ENCODE results near the gene ATP8A2. TPM values are rescaled to one million over a fixed set of nuclear protein-coding genes. Genes with fewer than 3 reads are reported as not detected.
A peak's percentile ranks its signal among the peaks of the same experiment; 100 is the strongest.

The ATP8A2 gene
- total RNA-seq, 1 experiment from 2014 or later = 5.2 TPM

GRCh38 chr13:25731037-25731436 is 359.3 kb downstream of the ATP8A2 start:
- CTCF ChIA-PET = no interaction called here
- Mint-ChIP-seq H3K27ac (no peak overlapping the region), H3K4me1 (peaks cover 29% of the 10 kb centered on the region), H3K27me3 (ENCODE audit: low read depth) (peaks cover 9% of the 10 kb centered on the region), H3K4me3 (no peak overlapping the region), H3K9me3 (no peaks in the 10 kb centered on the region), H3K36me3 (no peaks in the 10 kb centered on the region)
- DNase-seq (ENCODE audit: low spot score) (no peak), ATAC-seq (no peak)
- POLR2A ChIA-PET = no interaction called here
- TF ChIP-seq ZNF512 (CRISPR knock-in tag; IDR thresholded peaks at IDR 0.05; ENCODE audit: borderline replicate concordance) = 0 out of 2 replicates have a peak, but pooled peaks have one; percentile 10
- TF ChIP-seq MYBL2 (CRISPR knock-in tag; IDR thresholded peaks at IDR 0.05) = no peak

GRCh38 chr13:25731536-25731935 is 359.8 kb downstream of the ATP8A2 start:
- no peak for DNase-seq (ENCODE audit: low spot score)
- ATAC-seq = no peak
- Mint-ChIP-seq H3K9me3 (no peaks in the 10 kb centered on the region), H3K4me1 (peaks cover 29% of the 10 kb centered on the region), H3K27me3 (ENCODE audit: low read depth) (peaks cover 9% of the 10 kb centered on the region), H3K4me3 (no peak overlapping the region), H3K36me3 (no peaks in the 10 kb centered on the region), H3K27ac (no peak overlapping the region)
- ChIA-PET POLR2A (no interaction called here), CTCF (interaction anchor here (1.4 kb wide), 1 partner anchor 157 kb away, joined by 4 read pairs; no protein-coding TSS in a partner anchor)
- no peak for TF ChIP-seq ZMAT4 (CRISPR knock-in tag; IDR thresholded peaks at IDR 0.05)
- TF ChIP-seq, protein P1, sequence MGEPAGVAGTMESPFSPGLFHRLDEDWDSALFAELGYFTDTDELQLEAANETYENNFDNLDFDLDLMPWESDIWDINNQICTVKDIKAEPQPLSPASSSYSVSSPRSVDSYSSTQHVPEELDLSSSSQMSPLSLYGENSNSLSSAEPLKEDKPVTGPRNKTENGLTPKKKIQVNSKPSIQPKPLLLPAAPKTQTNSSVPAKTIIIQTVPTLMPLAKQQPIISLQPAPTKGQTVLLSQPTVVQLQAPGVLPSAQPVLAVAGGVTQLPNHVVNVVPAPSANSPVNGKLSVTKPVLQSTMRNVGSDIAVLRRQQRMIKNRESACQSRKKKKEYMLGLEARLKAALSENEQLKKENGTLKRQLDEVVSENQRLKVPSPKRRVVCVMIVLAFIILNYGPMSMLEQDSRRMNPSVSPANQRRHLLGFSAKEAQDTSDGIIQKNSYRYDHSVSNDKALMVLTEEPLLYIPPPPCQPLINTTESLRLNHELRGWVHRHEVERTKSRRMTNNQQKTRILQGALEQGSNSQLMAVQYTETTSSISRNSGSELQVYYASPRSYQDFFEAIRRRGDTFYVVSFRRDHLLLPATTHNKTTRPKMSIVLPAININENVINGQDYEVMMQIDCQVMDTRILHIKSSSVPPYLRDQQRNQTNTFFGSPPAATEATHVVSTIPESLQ (CRISPR knock-in tag; IDR thresholded peaks at IDR 0.05) = no peak
- TF ChIP-seq SP1 (CRISPR knock-in tag; conservative IDR thresholded peaks at IDR 0.05) = no peak
- TF ChIP-seq, protein P2, sequence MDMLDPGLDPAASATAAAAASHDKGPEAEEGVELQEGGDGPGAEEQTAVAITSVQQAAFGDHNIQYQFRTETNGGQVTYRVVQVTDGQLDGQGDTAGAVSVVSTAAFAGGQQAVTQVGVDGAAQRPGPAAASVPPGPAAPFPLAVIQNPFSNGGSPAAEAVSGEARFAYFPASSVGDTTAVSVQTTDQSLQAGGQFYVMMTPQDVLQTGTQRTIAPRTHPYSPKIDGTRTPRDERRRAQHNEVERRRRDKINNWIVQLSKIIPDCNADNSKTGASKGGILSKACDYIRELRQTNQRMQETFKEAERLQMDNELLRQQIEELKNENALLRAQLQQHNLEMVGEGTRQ (CRISPR knock-in tag; IDR thresholded peaks at IDR 0.05) = no peak
- TF ChIP-seq, protein P3, sequence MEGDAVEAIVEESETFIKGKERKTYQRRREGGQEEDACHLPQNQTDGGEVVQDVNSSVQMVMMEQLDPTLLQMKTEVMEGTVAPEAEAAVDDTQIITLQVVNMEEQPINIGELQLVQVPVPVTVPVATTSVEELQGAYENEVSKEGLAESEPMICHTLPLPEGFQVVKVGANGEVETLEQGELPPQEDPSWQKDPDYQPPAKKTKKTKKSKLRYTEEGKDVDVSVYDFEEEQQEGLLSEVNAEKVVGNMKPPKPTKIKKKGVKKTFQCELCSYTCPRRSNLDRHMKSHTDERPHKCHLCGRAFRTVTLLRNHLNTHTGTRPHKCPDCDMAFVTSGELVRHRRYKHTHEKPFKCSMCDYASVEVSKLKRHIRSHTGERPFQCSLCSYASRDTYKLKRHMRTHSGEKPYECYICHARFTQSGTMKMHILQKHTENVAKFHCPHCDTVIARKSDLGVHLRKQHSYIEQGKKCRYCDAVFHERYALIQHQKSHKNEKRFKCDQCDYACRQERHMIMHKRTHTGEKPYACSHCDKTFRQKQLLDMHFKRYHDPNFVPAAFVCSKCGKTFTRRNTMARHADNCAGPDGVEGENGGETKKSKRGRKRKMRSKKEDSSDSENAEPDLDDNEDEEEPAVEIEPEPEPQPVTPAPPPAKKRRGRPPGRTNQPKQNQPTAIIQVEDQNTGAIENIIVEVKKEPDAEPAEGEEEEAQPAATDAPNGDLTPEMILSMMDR (IDR thresholded peaks at IDR 0.05) = no peak
- TF ChIP-seq RORB (CRISPR knock-in tag; IDR thresholded peaks at IDR 0.05) = no peak
- TF ChIP-seq, protein P4, sequence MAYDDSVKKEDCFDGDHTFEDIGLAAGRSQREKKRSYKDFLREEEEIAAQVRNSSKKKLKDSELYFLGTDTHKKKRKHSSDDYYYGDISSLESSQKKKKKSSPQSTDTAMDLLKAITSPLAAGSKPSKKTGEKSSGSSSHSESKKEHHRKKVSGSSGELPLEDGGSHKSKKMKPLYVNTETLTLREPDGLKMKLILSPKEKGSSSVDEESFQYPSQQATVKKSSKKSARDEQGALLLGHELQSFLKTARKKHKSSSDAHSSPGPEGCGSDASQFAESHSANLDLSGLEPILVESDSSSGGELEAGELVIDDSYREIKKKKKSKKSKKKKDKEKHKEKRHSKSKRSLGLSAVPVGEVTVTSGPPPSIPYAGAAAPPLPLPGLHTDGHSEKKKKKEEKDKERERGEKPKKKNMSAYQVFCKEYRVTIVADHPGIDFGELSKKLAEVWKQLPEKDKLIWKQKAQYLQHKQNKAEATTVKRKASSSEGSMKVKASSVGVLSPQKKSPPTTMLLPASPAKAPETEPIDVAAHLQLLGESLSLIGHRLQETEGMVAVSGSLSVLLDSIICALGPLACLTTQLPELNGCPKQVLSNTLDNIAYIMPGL (CRISPR knock-in tag; IDR thresholded peaks at IDR 0.05) = no peak
- no peak for TF ChIP-seq KAT7 (CRISPR knock-in tag; IDR thresholded peaks at IDR 0.05; ENCODE audit: borderline replicate concordance)
- TF ChIP-seq, protein P5, sequence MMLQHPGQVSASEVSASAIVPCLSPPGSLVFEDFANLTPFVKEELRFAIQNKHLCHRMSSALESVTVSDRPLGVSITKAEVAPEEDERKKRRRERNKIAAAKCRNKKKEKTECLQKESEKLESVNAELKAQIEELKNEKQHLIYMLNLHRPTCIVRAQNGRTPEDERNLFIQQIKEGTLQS (CRISPR knock-in tag; conservative IDR thresholded peaks at IDR 0.05) = no peak
- TF ChIP-seq ATF1 (CRISPR knock-in tag; IDR thresholded peaks at IDR 0.05) = no peak
- TF ChIP-seq ARID4B (CRISPR knock-in tag; IDR thresholded peaks at IDR 0.05; ENCODE audit: borderline replicate concordance) = no peak
- no peak for TF ChIP-seq TEAD4 (CRISPR knock-in tag; IDR thresholded peaks at IDR 0.05)

All from WTC11 (cell line).